A673 (cell line): ENCODE data around the gene CCNK.

ENCODE experiments used
- CTCF ChIP-seq: fragments of 300-800, 200-600 bp; sonication (generic); conservative IDR thresholded peaks from 2 replicates; pipeline ENCODE4 v1.5.1; 2017; ENCODE audit warnings: low read depth, mild to moderate bottlenecking, antibody characterized with exemption, low read length, moderate library complexity, mixed read lengths
- EZH2 ChIP-seq: fragments of 200-600 bp; sonication (generic); IDR thresholded peaks from 2 replicates; pipeline ENCODE4 v1.6.1; 2017; ENCODE audit warnings: borderline replicate concordance, low read depth, mild to moderate bottlenecking, mixed read lengths, antibody characterized with exemption, low read length; ENCODE audit not compliant: poor library complexity, severe bottlenecking

- TF ChIP-seq CTCF, result peak; percentile 98
- no peak for TF ChIP-seq EZH2
Observed at GRCh38 chr14:99518441-99519346, 37.5 kb downstream of the CCNK start.
